MG63 (cell line): ENCODE measurements around the gene KCTD21. TPM values are rescaled to one million over a fixed set of nuclear protein-coding genes. Genes with fewer than 3 reads are reported as not detected.

ENCODE experiments used
- DNase-seq: peaks from one replicate; pipeline ENCODE4 v3.0.0-alpha.2; 2020
- H3K27me3 ChIP-seq: fragments of 250-450 bp; sonication (Bioruptor Pico); 2 replicates; pipeline ENCODE4 v1.5.1; 2020; ENCODE audit warnings: mild to moderate bottlenecking, moderate library complexity
- H3K36me3 ChIP-seq: fragments of 250-450 bp; sonication (Bioruptor Pico); 2 replicates; pipeline ENCODE4 v1.5.1; 2020; ENCODE audit warnings: mild to moderate bottlenecking, moderate library complexity
- H3K4me3 ChIP-seq: fragments of 250-450 bp; sonication (Bioruptor Pico); 2 replicates; pipeline ENCODE4 v1.5.1; 2020; ENCODE audit warnings: mild to moderate bottlenecking, moderate library complexity
- H3K9me3 ChIP-seq: fragments of 250-450 bp; sonication (Bioruptor Pico); 2 replicates; pipeline ENCODE4 v1.5.1; 2020; ENCODE audit warnings: mild to moderate bottlenecking, moderate library complexity
- total RNA-seq: library from RNA; depleted of rRNA; stranded (reverse); fragments of >200 nt; shearing (Covaris generic); gene quantifications from 2 replicates; pipeline ENCODE4 v1.2.3, GENCODE V29; 2014; ENCODE audit warnings: low replicate concordance

Gene KCTD21
- total RNA-seq, 1 experiment from 2014 or later, result 4.3 TPM

DNA sequence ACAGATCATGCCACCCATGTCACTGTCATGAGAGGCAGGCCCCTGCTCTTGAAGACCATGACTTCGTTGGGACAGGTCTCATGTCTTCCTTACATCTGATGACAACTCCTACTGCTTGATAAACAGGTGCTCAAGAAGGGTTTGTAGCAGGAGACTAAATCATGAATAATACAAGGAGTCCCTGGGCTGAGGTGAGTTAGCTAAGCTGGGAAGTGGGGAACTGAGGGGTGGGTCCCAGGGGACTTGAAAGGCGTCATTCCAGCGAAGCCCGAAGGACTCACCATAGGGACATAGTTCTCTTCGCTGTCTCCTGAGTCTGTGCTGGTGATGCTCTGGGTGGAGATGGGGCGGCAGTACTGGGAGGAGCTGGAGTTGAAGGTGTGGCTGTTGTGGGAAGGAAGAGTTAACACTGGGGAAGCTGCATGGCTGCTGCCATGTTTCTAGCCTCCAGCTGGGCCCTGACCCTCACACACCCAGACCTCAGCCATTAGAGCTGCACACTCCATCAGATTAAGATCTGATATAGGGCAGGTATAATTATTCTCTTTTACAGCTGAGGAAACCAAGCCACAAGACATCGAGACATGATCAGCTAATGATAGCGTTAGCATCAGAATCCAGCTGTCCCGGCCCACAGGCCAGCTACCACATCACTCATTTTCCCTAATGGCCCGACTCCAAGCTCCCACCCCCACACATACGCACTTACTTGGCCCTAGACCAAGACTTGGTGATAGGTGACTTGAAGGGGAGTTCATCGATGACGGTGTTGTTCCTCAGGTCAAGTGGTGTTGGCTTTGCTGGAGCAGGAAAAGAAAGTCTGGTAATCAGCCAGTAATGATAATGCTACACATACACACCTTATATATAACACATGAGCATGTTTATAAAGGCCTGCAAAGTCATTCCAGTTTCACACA lies 33.2 kb upstream of the KCTD21 start:
- no peak for DNase-seq
- Histone ChIP-seq H3K4me3 (no peak overlapping the region), H3K9me3 (no peaks in the 10 kb centered on the region), H3K36me3 (no peaks in the 10 kb centered on the region), H3K27me3 (no peaks in the 10 kb centered on the region)

DNA sequence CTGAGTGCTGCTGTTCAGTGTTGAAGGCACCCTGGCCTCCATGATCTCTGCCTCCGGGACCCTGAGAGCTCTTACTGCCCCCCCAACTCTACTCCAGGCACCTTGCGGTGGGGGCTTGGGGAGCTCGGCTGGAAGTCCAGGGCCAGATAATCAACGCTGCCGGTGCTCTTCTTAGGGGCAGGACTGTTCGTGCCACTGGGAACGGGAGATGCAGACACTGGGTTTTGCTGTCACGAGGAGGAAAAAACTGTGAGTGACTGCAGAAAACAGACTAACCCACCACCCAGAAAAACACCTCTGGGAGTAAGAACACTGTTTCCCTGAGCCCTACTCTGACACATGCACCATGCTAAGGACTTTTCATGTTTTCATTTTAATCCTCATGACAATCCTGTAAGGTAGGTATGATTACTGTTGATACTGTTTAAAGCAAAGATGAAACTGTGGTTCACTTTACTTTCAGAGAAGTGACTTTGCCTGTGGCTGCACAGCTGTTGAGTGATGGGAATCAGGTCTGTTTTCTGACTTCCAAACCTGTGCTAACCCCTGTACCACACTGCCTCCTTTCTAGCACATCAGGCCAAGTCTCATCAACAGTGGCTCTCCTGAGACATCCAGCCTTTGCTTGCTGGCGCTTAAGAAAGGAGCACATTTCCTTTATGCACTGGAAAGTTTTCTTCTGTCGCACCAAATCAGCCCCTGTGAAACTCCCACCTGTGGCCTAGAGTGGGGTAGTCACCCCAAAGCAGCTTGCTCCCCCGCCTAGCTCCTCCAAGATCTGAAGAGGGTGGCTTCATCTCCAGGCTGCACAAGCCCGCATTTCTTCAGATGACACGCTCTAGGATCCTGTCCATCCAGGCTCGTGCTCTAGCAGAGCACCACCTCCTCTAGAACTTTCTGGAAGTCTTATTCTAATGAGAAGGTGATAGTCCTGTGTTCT lies 32.1 kb upstream of the KCTD21 start:
- no peaks in the 10 kb centered on the region for H3K27me3 ChIP-seq
- no peaks in the 10 kb centered on the region for H3K9me3 ChIP-seq
- DNase-seq, result no peak
- H3K4me3 ChIP-seq, result no peak overlapping the region
- H3K36me3 ChIP-seq, result no peaks in the 10 kb centered on the region

DNA sequence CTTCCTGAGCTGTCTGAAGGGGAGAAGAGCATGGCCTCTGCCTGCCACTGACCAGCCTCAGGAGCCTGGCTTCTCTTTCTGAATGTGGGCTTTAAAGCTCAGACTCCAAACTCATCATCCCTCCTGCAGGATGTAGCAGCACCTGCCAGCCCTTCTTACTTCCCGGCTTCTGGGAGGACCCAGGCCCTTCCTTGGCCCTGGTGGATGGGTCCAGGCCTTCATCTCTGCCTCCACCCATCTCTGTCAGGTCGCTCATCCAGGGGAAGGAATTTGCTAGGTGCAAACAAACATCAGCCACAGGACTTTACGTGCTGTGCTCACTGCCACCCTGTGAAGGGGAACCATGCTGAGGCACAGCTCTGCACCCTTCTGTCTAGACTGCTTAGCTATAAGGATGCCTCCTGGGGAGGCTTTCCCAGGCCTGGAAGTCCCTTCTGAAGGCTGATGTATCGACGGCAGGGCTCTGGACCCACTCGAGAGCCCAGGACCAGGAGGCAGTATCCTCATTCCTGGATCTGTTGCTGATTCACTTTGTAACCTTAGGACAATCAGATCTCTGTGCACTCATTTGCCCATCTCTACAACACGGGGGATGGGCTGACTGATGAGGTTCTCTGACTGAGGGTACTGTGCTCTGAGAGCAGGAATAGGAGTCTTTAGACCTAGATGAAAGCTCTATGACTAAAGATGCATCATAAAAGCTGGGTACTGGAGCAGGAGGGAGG lies 31.2 kb upstream of the KCTD21 start:
- H3K36me3 ChIP-seq, result no peaks in the 10 kb centered on the region
- H3K27me3 ChIP-seq, result no peaks in the 10 kb centered on the region
- no peaks in the 10 kb centered on the region for H3K9me3 ChIP-seq
- no peak overlapping the region for H3K4me3 ChIP-seq
- no peak for DNase-seq

DNA sequence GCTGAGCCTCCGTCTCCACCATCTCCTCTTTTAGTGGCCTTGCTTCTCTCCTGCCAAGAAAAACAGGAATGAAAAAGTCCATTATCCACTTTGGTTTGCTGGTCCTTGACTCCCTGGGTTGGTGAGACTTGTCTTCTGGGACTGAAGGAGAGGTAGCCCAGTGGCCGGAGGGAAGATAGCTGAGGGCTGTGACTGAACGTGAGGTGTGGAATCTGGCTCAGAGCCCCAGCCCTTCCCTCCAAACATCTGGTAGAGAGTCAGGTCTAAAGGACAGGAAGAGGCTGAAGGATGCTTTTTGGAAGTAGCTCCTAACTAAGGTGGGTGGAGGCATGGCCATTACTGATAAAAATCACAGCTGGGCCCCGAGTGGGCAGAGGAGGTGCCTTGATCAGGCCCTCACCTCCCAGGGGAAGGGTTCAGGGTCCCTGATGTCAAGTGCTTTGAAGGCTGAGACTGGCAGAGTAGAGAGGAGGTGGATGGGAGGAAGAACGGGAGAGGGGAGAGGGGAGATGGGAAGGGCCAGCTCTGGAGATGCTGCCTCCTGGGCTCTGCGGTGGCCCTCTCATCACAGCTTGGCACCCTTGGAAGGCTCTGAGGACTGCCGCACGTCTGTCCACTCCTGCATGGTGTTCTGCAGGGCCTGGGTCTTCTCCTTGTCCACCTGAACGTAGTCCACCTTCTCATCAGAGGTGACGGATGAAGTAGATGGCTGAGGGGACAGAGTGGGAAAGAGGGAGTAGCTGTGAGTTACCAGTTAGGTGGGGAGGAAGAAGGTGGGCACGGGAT lies 30.5 kb upstream of the KCTD21 start:
- no peaks in the 10 kb centered on the region for H3K27me3 ChIP-seq
- DNase-seq, result no peak
- no peaks in the 10 kb centered on the region for H3K9me3 ChIP-seq
- H3K4me3 ChIP-seq, result no peak overlapping the region
- H3K36me3 ChIP-seq, result no peaks in the 10 kb centered on the region

DNA sequence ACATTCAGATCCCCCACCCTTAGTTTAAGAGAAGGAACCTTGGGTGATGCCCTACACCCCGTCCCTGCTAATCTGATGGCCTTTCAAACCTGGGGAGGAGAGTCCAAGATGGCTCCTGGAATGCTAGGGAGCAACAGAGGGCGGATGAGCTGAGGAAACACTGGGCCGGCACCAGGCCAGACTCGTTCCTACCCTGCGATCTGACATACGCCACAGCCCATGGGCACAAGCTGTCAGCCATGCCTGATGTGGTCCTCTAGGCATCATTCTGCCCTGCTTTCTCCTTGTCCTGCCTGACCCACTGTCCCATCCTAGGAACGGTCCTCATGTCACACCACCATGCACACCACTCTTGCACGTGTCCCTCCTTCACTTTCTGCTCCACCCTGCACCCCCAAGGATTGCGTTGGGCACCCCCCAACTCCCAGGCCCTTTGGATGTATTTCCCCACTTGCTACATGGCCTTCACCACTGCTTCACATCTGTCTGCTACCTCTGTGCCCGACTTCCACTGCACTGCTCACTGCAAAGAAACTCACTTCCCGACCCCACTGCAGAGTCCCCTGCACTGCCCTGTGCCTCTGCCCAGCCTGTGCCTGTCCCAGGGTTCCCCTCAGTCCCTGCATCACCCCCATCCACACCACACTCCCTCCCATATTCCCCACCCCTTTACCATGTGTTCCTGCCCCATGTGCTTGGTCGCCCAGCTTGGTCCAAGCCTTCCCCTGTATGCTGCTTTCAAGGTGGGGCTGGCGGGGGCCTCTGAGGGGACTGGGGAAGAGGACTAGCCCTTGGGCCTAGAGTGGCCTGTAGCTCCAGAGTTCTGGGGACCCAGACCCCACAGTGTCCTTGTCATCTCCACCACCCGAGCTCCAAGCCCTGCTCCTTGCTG lies 29.5 kb upstream of the KCTD21 start:
- no peak for DNase-seq
- H3K27me3 ChIP-seq, result no peaks in the 10 kb centered on the region
- no peaks in the 10 kb centered on the region for H3K9me3 ChIP-seq
- no peaks in the 10 kb centered on the region for H3K36me3 ChIP-seq
- no peak overlapping the region for H3K4me3 ChIP-seq

DNA sequence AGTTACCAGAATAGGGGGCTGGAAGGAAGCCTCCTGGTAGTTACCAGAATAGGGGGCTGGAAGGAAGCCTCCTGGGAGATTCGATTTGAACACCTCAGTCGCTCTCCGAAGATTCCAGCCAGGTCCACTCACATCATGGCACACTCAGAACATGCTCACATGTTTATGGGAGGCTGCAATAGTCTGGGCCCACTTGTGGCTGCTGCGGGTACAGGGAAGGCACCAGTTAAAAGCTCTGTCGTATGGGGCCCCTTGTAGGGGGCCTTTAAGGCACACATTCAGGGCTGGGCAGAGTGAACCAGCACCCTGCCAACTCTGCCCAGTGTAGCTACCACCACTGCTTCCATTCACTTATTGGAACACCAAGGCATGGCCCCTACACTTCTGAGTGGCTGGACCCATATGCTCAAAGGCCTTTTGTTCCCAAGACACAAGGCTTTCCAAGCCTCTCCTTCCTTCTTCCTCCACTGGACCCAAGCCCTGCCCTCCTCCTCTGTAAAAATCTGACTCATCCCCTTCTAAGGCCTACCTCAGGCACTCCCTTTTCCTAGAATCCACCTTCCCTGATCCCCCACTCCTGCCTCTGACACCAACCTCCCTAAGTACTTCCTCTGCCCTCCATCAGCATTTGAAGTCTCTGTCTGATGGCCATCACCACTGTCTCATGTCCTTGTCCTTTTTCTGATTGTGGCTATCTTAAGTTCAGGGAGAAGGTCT lies 28.3 kb upstream of the KCTD21 start:
- no peak for DNase-seq
- no peaks in the 10 kb centered on the region for H3K27me3 ChIP-seq
- H3K4me3 ChIP-seq, result no peak overlapping the region
- no peaks in the 10 kb centered on the region for H3K36me3 ChIP-seq
- H3K9me3 ChIP-seq, result no peaks in the 10 kb centered on the region

DNA sequence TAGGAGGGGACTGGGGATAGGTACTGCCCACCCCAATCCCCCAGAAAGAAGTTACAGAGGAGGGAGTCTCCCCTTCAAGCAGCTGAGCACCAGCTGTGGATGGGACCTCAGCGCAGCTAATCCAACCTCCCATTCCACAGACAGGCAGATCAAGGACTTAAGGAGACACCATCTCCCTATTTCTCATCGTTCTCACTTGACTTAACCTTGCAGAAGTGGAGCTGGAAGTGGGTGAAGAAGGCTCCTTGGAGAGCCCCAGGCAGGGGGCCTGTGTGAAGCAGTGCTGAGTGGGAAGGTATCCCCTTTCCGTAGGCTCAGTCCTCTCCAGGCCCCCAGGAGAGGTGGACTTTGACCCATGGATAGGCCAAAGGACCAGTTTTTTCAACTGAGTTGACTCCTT lies 27.6 kb upstream of the KCTD21 start:
- no peak overlapping the region for H3K4me3 ChIP-seq
- no peaks in the 10 kb centered on the region for H3K36me3 ChIP-seq
- DNase-seq, result no peak

DNA sequence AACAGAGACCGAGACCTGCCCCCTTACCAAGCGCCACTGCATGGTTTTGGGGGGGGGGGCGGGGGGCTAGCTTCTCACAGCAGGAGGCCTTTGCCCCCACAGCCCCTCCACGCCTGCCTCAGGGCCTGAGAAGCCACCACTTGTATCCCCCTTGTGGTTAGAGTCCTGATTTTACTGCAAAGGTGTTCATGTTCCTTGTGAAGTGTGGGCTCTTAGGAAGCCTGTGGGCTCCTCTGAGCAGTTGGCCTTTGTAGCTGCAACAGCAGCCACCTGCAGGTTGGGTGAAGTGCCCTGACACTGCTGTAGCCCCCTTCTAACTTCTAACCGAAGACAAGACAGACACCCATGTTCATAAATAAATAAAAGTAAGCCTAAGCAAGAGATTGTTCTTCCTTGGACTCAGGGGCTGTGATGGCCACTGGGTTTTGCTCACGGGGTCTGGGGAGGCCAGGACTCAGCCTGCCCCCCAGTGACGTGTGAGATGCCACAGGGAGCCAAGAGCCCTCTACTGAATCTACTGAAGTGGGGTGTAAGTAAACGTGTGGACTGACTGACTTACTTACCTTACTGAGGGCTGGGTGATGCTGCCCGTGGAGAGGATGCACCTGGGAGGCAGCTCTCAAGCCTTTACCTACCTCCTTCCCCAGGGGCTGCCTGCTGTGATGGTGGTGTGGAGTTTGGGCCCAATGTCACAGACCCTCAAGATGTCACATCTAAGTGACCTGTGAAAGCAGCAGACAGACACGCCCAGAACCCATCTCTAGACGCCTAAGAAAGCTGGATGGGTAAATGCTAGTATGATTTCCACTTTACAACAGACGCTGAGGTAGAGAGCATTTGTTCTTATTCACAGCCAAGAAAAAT lies 26.1 kb upstream of the KCTD21 start:
- Histone ChIP-seq H3K9me3 (no peaks in the 10 kb centered on the region), H3K4me3 (no peak overlapping the region), H3K36me3 (no peaks in the 10 kb centered on the region), H3K27me3 (no peaks in the 10 kb centered on the region)
- DNase-seq, result no peak

More for the DNA sequence above, 27.6 kb upstream of the KCTD21 start:
- Histone ChIP-seq H3K27me3 (no peaks in the 10 kb centered on the region), H3K9me3 (no peaks in the 10 kb centered on the region)

DNA sequence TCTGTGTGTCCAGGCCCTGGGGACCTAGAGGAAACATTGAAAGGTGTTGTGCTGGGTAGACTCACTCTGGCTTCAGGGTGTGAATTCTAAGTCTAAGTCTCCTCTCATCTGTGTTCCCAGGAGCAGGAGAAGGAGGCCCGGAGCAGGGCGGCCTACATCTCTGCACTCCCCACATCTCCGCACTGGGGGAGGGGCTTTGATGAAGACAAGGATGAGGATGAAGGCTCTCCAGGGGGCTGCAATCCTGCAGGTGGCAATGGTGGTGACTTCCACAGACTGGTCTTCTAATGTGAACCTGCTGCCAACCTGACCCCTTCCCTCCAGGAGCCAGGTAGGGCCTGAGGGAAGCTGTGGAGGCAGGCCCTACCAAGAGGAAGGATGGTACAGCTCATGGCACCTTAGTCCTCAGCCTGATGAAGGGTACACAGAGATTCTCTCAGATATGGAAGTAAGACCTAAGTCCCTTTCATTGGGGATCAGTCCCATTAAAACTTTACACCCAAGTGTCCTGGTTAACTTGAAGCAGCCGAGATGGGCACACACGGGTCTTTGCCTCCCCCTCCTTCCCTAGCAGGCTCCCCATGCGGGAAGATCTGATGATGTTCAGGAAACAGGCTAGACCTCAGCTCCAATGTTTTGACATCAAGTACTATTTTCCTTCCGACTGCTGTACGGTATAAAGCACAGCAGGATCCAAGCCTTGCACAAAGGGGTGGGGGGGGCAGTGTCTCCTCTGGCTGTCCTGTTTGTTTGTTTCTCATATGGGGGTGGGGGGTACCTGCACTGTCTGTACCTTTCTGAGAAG lies 25.3 kb upstream of the KCTD21 start:
- no peaks in the 10 kb centered on the region for H3K36me3 ChIP-seq
- no peak for DNase-seq
- H3K9me3 ChIP-seq, result no peaks in the 10 kb centered on the region
- no peak overlapping the region for H3K4me3 ChIP-seq
- H3K27me3 ChIP-seq, result no peaks in the 10 kb centered on the region

DNA sequence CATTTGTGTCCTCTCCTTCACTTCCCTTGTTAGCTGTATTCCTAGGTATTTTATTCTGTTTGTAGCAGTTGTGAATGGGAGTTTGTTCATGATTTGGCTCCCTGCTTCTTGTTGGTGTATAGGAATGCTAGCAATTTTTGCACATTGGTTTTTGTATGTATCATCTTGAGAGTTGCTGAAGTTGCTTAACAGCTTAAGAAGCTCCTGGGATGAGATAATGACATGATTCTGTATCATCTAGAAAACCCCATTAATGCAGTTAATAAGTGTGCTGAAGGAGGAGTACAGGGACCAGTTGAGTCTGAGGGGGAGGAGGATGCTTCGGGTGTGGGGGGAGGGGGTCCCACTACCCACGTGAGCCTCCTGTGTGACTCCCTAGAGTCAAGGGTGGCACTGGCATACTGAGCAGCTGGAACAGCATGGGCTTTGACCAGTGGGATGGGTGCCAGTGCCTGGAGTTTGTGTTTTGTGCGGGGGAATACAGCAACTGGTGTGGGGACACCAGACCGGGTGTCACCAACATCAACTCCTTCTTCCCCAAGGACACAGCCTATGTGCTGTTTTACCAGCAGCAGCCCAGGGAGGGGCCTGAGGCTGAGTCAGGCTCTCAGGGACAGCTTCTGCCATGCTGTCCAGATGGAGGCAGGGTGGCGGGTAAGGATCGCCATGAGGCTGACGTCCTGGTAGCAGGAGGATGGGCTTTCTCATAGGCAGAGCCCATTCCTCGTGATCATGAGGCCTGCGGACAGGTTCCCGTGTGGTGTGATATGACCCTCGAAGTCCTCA lies 24.4 kb upstream of the KCTD21 start:
- Histone ChIP-seq H3K27me3 (no peaks in the 10 kb centered on the region), H3K4me3 (no peak overlapping the region), H3K36me3 (no peaks in the 10 kb centered on the region), H3K9me3 (no peaks in the 10 kb centered on the region)
- no peak for DNase-seq

DNA sequence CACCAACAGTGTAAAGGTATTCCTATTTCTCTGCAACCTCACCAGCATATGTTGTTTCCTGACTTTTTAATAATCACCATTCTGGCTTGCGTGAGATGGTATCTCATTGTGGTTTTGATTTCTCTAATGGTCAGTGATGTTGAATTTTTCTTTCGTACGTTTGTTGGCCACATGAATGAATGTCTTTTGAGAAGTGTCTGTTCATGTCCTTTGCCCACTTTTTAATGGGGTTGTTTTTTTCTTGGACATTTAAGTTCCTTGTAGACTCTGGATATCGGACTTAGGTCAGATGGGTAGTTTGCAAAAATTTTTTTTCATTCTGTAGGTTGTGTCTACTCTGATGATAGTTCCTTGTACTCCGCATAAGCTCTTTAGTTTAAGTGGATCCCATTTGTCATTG lies 23.1 kb upstream of the KCTD21 start:
- Histone ChIP-seq H3K9me3 (no peaks in the 10 kb centered on the region), H3K4me3 (no peak overlapping the region), H3K27me3 (no peaks in the 10 kb centered on the region), H3K36me3 (no peaks in the 10 kb centered on the region)
- DNase-seq, result no peak

DNA sequence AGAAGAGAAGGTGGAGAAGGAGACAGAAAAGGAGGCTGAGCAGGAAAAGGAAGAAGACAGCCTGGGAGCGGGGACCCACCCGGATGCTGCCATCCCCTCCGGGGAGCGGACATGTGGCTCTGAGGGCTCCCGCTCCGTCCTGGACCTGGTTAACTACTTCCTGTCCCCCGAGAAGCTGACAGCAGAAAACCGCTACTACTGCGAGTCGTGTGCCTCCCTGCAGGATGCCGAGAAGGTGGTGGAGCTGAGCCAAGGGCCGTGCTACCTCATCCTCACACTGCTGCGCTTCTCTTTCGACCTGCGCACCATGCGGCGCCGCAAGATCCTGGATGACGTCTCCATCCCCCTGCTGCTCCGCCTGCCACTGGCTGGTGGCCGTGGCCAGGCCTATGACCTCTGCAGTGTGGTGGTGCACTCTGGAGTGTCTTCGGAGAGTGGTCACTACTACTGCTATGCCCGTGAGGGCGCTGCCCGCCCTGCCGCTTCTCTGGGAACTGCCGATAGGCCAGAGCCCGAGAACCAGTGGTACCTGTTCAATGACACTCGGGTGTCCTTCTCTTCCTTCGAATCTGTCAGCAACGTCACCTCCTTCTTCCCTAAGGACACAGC lies 21.7 kb upstream of the KCTD21 start:
- Histone ChIP-seq H3K36me3 (no peaks in the 10 kb centered on the region), H3K9me3 (no peaks in the 10 kb centered on the region), H3K4me3 (no peak overlapping the region), H3K27me3 (no peaks in the 10 kb centered on the region)
- DNase-seq, result no peak
